ENCODE measurements around the gene MRTFA.

DNA sequence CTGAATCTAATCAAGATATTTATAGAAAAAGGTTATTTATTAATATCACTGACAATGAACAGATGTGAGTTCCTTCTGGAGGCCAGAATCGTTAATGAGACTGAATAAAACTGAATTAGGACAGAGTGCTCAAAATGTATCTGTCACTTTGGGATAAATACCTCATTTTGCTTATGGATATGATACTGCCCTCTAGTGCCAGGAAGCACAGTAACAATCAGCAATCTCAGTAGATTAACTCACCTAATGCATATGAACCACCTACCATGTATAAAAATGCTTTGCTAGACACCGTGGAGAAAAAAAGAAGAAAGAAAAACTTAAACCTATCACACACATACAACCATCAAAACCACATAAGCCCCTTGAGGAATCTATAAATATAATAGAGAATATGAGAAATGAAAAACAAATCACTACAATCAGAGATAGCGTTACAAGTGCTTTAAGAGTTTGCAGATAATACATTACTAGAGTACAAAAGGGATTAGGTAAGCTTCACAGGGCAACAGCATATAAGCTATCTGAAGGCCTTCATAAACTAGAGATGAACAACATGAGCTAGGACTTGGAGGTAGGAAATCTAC, 148.8 kb downstream of the MRTFA start:
- TF ChIP-seq POLR2A (IDR thresholded peaks at IDR 0.05) (no peak), POLR2AphosphoS5 (IDR thresholded peaks at IDR 0.05) (no peak), CTCF (IDR thresholded peaks at IDR 0.05) (peak; percentile 44 to 72), EP300 (IDR thresholded peaks at IDR 0.05) (no peak)
